Tongue (tissue), 2 donors: ENCODE data around the gene P2RX7. TPM values are rescaled to one million over a fixed set of nuclear protein-coding genes. Genes with fewer than 3 reads are reported as not detected.
"Not testable (repeated sequence)": the region's sequence is repeated elsewhere in the genome, so short reads cannot be mapped to it uniquely, and the experiment has no call there.

Experiments used
- DNase-seq: peaks from one replicate; pipeline ENCODE4 v3.0.0-alpha.2; 2015
- total RNA-seq: library from RNA; depleted of rRNA; stranded (reverse); fragments of >200 nt; gene quantifications from one replicate; pipeline ENCODE4 v1.2.3, GENCODE V29; 2014

Gene P2RX7
- total RNA-seq, 1 donor from 2014 or later: 2.3 TPM

DNA sequence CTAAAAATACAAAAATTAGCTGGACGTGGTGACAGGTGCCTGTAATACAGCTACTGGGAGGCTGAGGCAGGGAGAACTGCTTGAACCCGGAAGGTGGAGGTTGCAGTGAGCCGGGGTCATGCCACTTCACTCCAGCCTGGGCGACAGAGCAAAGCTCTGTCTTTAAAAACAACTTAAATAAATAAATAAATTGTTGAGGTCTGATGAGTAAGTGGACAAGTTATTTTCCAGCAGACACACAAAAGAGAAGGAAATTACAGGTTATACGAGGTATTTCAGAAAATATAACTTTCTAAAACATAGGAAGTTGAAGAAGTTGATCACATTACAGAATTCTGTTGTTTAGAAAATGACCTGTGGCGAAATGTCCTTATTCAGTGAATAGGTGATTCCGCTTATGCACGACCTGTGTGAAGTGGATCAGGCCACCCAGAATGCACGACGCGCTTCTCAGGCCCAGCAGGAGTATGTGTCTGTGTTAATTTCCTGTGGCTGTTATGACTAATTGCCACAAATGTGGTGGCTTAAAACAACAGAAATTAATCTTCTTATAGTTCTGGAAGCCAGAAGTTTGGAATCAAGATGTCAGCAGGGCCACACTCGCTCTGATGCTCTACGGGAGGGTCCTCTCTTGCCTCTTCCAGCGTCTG lies 38.1 kb downstream of the P2RX7 start:
- DNase-seq: no peak

DNA sequence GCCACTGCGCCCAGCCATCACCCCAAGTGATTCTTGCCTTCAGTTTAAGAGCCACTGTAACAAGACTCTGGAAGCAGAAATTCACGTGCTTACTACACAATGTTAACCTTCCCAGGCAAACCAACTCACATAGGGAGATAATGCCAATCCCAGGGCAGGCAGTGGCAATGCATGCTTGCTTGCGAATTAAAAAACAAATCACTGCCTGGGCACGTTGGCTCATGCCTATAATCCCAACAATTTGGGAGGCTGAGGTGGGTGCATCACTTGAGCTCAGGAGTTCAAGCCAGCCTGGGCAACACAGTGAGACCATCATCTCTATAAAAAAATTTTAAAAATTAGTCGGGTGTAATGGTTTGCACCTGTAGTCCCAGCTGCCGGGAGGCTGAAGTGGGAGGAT lies 39.5 kb downstream of the P2RX7 start:
- DNase-seq: no peak

DNA sequence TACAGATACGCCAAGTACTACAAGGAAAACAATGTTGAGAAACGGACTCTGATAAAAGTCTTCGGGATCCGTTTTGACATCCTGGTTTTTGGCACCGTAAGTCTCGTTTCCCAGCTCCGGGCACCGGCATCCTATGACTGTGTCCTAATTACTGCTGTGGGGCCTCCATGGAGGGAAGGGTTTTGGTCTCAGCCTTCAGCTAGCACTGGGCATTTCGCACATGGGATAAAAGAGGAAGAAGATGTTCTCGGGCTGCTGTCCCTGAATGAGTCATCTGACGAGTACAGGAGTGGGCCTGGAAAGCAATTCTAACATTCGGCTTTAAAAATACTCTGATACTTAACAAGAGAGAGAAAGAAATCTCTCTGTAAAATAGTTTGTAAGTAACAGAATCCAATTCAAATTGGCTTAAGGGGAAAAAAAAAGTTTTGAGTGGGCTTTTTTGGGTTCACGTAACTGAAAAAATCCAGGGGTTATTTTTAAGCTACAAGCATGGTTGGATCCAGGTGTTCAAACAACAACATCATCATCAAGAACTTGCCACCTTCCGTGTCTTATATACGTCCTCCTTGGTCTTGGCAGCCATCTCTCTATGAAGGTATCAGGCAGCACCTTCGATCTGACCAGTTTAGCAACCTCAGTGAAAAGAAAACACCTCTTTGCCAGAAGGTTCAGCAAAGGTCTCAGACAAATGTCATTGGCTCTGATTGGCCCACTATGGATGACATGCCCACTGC lies 42.9 kb downstream of the P2RX7 start:
- DNase-seq: no peak

DNA sequence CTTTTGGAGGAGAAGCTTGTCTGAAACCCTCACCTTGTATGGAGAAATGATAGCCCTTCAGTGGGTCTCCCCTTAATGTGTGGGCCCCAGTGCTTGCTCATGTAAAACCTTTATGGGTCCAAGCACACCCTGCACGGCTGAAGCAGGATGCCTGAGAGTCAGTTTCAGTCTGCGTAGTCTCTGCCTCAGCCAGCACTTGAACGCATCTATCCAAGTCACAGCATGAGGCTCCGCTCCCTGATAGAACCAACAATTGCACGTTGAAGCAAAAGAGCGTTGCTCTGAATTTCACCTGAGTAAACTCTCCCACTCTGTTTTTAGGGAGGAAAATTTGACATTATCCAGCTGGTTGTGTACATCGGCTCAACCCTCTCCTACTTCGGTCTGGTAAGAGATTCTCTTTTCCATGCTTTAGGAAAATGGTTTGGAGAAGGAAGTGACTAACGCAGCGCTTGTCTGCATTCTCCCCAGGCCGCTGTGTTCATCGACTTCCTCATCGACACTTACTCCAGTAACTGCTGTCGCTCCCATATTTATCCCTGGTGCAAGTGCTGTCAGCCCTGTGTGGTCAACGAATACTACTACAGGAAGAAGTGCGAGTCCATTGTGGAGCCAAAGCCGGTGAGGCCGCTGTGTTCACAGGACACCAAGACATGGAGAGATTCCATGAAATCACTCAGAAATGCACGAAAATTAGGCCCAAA lies 44.3 kb downstream of the P2RX7 start:
- no peak for DNase-seq

DNA sequence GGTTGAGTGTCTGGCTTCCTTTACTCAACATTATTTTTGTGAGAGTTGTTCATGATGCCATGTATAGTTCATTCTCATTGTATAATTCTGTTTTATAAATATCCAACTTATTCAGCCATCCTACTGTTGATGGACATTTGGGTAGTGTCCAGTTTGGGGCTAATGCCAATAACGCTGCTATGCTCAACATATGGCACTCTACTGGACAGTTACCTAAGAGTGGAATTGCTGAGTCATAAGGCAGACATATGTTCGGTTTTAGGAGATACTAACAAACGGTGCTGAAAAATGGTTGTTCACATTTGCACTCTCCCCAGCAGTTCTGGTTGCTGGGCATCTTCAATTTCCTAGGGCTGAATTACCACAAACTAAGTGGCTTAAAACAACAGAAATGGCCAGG lies 48.5 kb downstream of the P2RX7 start:
- DNase-seq: no peak

DNA sequence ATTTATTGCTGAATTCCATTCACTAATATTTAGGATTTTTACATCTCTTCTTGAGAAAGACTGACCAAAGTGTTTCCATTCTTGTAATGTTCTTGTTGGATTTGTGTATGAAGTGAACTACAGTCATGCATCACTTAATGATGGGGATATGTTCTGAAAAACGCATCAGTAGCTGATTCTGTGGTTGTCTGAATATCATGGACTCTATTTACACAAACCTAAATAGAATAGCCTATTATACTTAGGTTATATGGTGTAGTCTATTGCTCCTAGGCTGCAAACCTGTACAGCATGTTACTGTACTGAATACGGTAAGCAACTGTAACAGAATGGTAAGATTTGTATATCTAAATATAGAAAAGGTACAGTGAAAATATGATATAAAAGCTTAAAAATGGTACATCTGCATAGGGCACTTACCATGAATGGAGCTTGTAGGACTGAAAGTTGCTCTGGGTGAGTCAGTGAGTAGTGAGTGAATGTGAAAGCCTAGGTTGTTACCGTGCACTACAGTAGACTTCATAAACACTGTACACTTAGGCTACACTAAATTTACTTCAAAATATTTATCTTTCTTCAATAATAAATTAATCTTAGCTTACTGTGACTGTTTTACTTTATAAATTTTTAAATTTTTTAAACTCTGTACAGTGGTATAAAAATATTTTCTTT lies 49.7 kb downstream of the P2RX7 start:
- DNase-seq: no peak

DNA sequence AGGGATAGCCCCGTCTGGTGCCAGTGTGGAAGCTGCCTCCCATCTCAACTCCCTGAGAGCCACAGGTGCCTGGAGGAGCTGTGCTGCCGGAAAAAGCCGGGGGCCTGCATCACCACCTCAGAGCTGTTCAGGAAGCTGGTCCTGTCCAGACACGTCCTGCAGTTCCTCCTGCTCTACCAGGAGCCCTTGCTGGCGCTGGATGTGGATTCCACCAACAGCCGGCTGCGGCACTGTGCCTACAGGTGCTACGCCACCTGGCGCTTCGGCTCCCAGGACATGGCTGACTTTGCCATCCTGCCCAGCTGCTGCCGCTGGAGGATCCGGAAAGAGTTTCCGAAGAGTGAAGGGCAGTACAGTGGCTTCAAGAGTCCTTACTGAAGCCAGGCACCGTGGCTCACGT lies 51.7 kb downstream of the P2RX7 start:
- no peak for DNase-seq

DNA sequence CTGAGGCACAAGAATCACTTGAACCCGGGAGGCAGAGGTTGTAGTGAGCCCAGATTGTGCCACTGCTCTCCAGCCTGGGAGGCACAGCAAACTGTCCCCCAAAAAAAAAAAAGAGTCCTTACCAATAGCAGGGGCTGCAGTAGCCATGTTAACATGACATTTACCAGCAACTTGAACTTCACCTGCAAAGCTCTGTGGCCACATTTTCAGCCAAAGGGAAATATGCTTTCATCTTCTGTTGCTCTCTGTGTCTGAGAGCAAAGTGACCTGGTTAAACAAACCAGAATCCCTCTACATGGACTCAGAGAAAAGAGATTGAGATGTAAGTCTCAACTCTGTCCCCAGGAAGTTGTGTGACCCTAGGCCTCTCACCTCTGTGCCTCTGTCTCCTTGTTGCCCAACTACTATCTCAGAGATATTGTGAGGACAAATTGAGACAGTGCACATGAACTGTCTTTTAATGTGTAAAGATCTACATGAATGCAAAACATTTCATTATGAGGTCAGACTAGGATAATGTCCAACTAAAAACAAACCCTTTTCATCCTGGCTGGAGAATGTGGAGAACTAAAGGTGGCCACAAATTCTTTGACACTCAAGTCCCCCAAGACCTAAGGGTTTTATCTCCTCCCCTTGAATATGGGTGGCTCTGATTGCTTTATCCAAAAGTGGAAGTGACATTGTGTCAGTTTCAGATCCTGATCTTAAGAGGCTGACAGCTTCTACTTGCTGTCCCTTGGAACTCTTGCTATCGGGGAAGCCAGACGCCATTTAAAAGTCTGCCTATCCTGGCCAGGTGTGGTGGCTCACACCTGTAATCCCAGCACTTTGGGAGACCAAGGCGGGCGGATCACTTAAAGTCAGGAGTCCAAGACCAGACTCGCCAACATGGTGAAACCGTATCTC lies 52.6 kb downstream of the P2RX7 start:
- DNase-seq: no peak

DNA sequence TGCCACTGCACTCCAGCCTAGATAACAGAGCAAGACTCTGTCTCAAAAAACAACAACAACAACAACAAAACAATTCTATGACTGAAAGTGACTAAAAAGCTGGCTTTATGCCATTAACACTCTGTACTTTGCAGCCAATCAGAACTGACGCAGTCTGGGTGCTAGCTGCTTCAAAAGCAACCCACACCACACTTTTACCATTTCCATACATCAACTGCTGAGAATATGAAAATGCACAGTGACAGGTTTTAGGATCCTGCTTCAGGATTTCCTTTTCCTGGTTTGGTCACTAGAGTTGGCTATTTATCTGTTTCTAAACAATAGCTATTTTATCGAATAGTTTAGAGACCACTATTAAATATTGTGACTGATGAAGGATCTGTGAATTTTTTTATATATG lies 54.1 kb downstream of the P2RX7 start:
- DNase-seq: no peak

DNA sequence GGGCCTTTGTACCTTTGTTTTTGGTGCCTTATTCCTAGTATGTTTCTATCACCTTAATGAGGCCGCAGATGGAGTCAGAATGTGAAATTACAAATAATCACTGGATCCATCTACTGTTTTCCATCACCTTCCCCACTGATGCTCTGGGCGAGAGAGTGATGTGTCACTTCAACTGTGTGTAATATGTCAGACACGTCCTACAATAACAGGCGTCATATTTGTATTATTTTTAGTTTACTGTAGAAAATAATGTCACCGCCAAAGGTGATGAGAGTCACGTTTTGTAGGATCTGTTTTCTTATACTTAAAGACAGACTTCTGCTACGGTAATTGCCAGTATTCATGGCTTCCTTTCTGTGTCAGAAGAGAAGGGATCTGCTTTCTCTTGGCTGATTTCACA lies 54.8 kb downstream of the P2RX7 start:
- no peak for DNase-seq

DNA sequence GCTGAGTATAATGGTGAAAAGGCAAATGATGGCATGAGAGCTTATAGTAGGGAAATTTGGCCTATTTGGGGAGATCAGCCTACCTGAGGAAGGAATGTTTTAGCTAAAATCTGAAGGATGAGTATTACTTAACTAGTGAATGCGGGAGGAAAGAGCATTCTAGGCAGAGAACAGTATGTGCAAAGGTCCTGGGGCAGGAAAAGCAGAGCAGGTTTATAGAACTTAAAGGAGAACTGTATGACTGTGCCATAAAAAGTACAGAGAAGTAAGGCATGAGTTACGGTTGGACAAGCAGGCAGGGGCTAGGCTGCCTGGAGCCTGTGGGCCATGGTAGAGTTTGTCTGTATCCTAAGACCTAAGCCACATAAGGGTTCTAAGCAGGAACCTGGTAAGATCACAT lies 55.6 kb downstream of the P2RX7 start:
- no peak for DNase-seq

DNA sequence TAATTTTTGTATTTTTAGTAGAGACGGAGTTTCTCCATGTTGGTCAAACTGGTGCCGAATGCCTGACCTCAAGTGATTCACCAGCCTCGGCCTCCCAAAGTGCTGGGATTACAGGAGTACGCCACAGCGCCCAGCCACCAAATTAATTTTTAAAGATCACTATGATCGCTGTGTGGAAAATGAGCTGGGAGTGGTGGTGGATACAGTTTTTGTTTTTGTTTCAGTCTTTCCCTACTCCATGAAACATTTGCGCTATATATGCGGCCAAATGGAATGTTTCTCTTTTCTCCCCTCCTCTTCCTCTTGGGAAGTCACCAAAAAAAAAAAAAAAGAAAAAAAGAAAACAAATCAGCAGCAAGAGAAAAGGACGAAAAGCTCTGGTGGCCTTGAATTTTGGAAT lies 56.5 kb downstream of the P2RX7 start:
- no peak for DNase-seq

DNA sequence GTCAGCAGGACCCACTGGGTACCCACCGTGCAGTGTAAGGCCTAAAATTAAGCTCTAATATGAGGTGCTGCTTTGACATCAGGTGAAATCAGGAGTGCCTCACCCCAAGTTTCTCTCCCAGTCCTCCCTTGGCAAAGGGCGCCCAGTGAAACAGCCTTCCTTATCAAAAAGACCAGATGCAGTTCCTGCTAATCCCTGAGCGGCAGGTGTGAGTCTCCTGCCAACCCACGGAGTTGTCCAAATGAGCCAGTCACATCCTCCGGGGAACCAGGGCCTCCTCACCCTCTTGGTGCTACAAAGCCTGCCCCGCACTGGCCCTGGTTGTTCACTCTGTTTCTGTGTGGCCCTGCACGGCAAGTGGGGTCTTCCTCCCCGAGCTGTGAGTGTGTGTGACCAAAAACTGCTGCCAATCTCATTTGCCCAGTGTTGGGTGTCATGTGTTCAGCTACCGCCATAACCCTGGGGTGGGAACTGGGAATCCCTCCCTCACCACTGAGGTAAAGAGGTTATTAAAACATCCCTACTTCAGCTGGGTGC lies 57.0 kb downstream of the P2RX7 start:
- no peak for DNase-seq

DNA sequence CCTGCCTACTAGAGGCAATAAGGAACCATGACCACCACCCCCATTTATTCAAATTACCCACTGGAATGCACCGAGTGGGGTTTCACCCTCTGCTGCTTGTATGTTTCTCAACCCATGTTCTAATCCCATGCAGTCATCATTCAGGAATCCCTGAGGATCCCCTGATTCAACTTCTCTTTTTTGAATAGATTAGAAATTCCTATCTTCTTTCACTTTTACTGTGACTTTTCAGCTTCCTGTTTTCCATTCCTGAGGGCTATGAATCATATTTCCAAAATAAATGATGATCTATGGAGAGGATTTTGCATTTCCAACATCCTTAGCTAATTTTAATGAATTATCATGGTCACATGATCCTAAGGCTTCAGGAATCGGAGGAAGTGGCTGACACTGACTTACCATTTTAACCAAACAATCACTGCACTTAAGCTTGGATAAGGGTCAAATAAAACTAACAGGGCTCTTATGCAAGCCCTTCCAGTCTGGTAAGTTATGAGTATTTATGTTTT lies 57.9 kb downstream of the P2RX7 start:
- no peak for DNase-seq

DNA sequence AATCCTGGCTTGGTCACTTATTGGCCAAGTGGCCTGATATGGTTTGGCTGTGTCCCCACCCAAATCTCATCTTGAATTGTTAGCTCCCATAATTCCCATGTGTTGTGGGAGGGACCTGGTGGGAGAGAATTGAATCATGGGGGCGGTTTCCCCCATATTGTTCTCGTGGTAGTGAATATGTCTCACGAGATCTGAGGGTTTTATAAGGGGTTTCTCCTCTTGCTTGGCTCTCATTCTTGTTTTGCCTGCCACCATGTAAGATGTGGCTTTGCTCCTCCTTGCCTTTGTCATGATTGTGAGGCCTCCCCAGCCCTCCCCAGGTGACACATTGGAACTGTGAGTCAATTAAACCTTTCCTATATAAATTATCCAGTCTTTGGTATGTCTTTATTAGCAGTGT lies 58.5 kb downstream of the P2RX7 start:
- DNase-seq: no peak

DNA sequence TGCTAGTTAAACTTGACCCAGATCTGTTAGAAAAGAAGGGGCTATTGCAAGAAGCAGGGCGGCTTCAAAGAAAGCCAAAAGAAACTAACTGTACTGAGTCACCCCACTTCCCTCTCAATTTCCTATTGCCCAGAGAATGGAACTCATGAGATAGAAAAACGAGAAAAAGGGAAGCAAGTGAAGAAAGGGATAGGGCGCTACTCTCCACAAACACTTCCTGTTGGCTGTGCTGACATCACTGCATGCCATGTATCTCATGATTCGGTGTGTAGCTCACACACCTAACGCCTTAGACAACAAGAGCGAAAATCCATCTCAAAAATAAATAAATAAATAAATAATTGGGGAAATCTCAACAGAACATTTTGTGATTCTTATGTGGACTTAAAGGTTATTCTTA lies 64.2 kb downstream of the P2RX7 start:
- no peak for DNase-seq

DNA sequence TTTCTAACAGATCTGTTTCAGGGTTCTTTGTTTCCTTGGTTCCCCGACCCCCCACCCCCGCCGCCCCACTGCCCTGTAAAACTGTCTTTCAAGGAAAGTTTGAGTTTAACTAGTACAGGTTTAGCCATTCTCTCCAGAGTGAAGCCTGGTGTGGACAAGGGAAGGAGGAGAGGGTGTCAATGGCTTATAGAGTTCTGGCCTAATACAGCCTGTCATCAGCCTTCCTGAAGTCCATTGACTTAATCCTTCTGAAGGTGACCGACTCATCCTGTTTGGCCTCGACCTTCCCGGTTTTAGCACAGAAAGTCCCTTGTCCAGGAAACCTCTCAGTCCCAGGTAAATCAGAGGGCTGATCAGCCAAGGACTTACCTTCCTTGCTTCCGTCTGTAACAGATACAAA lies 66.3 kb downstream of the P2RX7 start:
- DNase-seq: no peak

DNA sequence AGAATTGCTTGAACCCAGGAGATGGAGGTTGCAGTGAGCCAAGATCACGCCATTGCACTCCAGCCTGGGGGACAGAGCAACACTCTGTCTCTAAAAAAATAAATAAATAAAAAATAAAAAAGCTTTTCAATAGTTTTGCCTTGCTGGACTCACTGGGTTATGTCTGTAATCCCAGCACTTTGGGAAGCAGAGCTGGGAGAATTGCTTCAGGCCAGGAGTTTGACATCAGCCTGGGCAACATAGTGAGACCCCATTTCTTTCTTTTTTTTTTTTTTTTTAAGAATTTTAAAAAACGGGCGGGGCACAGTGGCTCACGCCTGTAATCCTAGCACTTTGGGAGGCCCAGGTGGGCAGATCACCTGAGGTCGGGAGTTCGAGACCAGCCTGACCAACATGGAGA lies 68.5 kb downstream of the P2RX7 start:
- DNase-seq: not testable (repeated sequence)

DNA sequence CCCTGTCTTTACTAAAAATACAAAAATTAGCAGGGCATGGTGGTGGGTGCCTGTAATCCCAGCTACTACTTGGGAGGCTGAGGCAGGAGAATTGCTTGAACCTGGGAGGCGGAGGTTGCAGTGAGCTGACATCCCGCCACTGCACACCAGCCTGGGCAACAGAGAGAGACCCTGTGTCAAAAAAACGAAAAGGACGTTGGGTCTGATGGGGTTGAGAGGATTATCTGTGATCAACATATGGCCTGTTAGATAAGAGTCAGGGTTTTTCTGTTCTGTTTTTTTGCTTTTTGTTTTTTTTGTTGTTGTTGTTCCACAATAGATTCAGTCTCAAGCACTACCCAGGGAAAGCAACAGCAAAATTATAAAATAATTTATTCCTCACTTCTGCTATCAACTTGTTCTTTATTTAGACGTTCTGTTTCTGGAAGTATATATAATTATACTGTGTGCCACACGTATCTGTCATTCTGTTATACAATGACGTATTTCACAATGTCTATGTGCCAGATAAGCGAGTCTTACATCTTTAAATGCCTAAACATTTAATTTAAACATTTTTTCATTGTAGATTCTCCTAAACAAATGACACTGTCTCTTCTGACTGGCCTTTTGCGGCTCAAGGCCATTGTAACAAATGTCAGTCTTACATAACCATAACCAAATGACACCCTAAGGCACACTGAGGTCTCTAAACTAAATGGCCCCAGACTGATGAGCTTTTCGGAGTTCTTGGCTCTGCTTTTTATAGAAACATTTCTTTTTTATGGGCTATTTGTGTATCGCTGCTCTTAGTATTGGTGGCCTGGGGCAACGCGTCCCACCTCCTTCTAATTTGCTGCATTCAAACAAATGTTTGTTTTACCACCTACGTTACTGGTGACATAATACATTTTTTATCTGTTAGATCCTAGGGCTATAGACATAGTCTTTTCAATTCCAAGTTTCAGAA lies 70.0 kb downstream of the P2RX7 start:
- DNase-seq: no peak

DNA sequence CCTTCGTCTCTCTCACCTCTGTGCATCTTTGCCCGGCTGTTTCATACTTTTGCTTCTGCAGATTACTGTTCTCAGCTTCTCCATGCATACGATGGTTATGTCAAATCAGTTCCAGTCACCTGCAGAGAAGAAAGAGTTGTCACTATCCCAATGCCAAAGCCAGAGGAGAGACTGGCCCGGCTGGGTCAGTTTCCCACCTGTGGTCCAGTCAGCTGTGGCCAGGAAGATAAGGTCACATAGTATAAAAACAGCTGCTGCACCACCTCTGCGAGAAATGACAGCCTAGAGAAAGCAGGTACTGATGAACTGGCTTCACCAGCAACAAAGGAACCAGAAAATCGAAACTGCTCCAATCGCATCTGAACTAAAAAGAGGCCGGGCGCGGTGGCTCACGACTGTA lies 70.8 kb downstream of the P2RX7 start:
- DNase-seq: no peak
